Heart left ventricle (tissue), 13 donors: ENCODE results near the gene NARF.

Source experiments
- POLR2A ChIP-seq, 2 donors: fragments of 450-650 bp; IDR thresholded peaks; one replicate each; pipeline ENCODE4 v1.6.1; 2017; ENCODE audit warnings: antibody characterized with exemption in 2 of 2, mild to moderate bottlenecking in 2 of 2, moderate library complexity in 2 of 2
- TF ChIP-seq, protein P1 (sequence below), 12 donors: fragments of 200-600 bp; sonication (generic) in 4 of 12; IDR thresholded peaks; one replicate each; pipeline versions ENCODE4 v1.5.0 to v1.8.0; 2018 to 2022; ENCODE audit warnings: antibody characterized with exemption in 12 of 12, mild to moderate bottlenecking in 5 of 12
- donor health status: ischemic (EF 13 %, LVEDD 7.1; RV severe dilation, severe dysfunction).
- donor health status: DM: no; HTN: yes; CAD: no.
- donor health status: DM: no; HTN: no; CAD: no.
- donor health status: ischemic (EF 25% LVEDD 6.9; RV normal size, moderate dysfunction).
- donor health status: ischemic (EF 25% LVEDD 5.7; RV mildly dilated, moderate dysfunction).
- donor health status: ischemic (EF 35%, LVEDD 5.7; RV mildly dilated, moderate dysfunction).
- donor health status: nonischemic (EF 11% LVEDD 7.7; RV severe dilation, severe dysfunction).
- donor health status: DM: yes; HTN: yes; CAD: no.
- donor health status: PGD.
- donor health status: ischemic (EF 29% LVEDD 5.4; RV normal size, mild dysfunction).
- donor health status: nonischemic (EF 23%, LVEDD 6.1; RV moderate dilation, normal function).

DNA sequence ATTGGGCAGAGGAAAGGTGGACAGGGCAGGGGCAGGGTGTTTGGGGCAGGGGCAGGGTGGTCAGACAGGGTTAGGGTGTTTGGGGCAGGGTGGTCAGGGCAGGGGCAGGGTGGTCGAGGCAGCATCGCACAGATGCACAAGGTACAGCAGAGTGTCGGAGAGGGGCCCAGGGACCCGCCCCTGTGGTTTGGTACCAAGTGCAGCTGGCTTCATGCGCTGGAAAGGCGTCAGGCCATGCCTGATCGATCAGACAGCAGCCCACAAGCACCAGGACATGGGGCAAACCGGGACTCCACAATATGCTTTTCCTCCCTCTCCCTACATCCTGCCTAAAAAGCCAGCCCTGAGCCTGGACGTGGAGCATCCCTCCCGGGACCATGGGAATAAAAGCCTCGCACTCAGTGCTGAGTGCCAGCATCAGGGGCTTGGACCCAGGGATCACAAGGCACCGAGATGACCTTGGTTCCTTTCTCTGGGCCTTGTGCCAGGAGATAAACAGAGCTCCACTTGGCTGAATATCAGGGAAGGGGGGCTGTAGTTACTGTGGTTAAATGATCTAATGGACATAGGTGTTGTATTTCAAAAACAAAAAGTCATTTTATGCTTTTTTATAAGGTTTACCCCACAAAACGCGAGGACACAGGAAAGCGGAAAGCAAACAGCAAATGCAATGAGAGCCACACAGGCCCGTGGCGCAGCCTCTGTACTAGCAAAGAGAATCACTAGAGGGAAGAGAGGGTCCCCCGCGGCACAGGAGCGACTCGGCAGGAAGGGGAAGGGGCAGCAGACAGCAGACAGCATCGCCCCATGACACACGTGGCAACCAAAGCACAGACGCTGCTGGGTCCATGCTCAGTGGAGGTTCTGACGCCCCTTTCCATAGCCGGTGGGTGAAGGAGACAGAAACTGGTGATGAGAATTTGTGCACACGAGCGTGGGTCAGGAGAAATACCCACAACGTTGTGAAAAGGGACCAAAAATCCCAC is 45.7 kb upstream of the NARF start:
- TF ChIP-seq, protein P1, sequence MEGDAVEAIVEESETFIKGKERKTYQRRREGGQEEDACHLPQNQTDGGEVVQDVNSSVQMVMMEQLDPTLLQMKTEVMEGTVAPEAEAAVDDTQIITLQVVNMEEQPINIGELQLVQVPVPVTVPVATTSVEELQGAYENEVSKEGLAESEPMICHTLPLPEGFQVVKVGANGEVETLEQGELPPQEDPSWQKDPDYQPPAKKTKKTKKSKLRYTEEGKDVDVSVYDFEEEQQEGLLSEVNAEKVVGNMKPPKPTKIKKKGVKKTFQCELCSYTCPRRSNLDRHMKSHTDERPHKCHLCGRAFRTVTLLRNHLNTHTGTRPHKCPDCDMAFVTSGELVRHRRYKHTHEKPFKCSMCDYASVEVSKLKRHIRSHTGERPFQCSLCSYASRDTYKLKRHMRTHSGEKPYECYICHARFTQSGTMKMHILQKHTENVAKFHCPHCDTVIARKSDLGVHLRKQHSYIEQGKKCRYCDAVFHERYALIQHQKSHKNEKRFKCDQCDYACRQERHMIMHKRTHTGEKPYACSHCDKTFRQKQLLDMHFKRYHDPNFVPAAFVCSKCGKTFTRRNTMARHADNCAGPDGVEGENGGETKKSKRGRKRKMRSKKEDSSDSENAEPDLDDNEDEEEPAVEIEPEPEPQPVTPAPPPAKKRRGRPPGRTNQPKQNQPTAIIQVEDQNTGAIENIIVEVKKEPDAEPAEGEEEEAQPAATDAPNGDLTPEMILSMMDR (IDR thresholded peaks at IDR 0.05): no peak
- TF ChIP-seq POLR2A (IDR thresholded peaks at IDR 0.05): no peak
